ENCODE data around the gene TTF2.

TTF2 gene

GRCh38 chr1:117026361-117026760 lies 33.8 kb upstream of the TTF2 start:
- Histone ChIP-seq H3K27ac (ENCODE audit: insufficient read depth, low read length, poor library complexity, severe bottlenecking) (no peak overlapping the region), H3K36me3 (ENCODE audit: control insufficient read depth, insufficient read depth, low read length) (no peaks in the 10 kb centered on the region), H3K4me3 (ENCODE audit: insufficient read depth, low read depth, low read length, poor library complexity, severe bottlenecking) (no peak overlapping the region), H3K27me3 (replicated peaks; ENCODE audit: control insufficient read depth, insufficient read depth, low read length, poor library complexity, severe bottlenecking) (no peaks in the 10 kb centered on the region), H3K9me3 (ENCODE audit: control insufficient read depth, low read length) (no peaks in the 10 kb centered on the region), H3K4me1 (ENCODE audit: control insufficient read depth, insufficient read depth, low read length, poor library complexity, severe bottlenecking) (no peaks in the 10 kb centered on the region)
- no peak for DNase-seq

DNA sequence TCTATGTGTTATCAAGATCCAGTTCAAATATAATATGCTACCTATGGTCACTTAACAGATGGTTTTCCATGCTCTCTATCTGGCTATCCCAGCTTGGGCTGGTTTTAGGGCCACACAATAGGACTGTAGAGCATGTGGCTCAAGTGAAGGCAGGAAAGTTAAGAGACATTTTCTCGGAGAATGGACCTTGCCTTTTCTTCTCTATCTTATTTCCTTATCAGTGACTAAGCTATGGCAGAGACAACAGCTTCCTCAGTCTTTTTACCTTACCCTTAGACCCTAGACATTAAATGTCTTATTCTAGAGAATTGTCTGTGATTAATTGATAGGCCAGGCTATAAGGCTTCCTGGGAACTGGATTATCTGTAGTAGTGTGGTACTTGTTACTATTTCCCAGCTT lies 30.4 kb upstream of the TTF2 start:
- H3K4me1 ChIP-seq (ENCODE audit: control insufficient read depth, insufficient read depth, low read length, poor library complexity, severe bottlenecking), result no peaks in the 10 kb centered on the region
- H3K27ac ChIP-seq (ENCODE audit: insufficient read depth, low read length, poor library complexity, severe bottlenecking), result no peak overlapping the region
- no peaks in the 10 kb centered on the region for H3K36me3 ChIP-seq (ENCODE audit: control insufficient read depth, insufficient read depth, low read length)
- no peaks in the 10 kb centered on the region for H3K27me3 ChIP-seq (replicated peaks; ENCODE audit: control insufficient read depth, insufficient read depth, low read length, poor library complexity, severe bottlenecking)
- no peak for DNase-seq
- no peaks in the 10 kb centered on the region for H3K9me3 ChIP-seq (ENCODE audit: control insufficient read depth, low read length)
- no peak overlapping the region for H3K4me3 ChIP-seq (ENCODE audit: insufficient read depth, low read depth, low read length, poor library complexity, severe bottlenecking)

DNA sequence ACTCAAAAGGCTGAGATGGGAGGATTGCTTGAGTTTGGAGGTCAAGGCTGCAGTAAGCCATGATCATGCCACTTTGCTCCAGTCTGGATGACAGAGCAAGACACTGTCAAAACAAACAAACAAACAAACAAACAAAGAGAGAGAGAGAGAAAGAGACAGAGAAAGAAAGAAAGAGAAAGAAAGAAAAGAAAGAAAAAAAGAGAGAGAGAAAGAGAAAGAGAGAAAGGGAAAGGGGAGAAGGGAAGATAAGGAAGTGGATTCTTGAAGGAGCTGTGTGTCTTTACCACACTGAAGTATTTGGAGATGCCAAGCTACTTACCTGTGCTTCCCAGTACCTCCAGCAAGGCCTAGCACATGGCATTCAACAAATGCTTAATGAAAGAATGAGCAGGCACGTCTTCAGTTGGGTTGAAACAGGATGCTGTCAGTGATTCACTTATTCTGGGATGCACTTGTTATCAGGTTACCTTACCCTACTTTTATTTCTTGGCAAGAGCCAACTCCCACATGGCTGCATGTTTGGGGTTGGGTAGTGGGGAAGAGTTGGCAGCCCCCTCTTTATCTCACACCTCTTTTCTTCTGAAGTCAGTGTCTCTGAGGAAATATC lies 29.8 kb upstream of the TTF2 start:
- Histone ChIP-seq H3K4me3 (ENCODE audit: insufficient read depth, low read depth, low read length, poor library complexity, severe bottlenecking) (no peak overlapping the region), H3K4me1 (ENCODE audit: control insufficient read depth, insufficient read depth, low read length, poor library complexity, severe bottlenecking) (no peaks in the 10 kb centered on the region), H3K9me3 (ENCODE audit: control insufficient read depth, low read length) (no peaks in the 10 kb centered on the region), H3K36me3 (ENCODE audit: control insufficient read depth, insufficient read depth, low read length) (no peaks in the 10 kb centered on the region), H3K27me3 (replicated peaks; ENCODE audit: control insufficient read depth, insufficient read depth, low read length, poor library complexity, severe bottlenecking) (no peaks in the 10 kb centered on the region), H3K27ac (ENCODE audit: insufficient read depth, low read length, poor library complexity, severe bottlenecking) (no peak overlapping the region)
- DNase-seq, result no peak

DNA sequence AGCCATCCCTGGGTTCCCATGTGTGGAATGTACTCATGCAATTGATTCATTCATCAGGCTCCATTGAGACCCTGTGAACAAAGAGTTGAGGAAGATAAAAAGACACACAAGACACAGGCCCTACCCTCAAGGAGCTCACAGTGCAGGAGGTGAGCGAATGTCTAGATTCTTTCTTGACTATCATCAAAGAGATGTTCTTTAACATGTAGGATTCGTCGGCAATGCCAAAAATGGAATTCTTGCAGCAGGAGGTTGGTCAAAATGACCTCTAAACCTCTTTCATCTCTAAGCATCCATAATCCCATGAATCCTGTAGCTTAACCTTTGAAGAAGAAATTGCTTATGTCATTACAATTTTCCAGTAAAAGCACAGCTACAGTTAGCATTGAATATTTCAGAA lies 27.9 kb upstream of the TTF2 start:
- H3K36me3 ChIP-seq (ENCODE audit: control insufficient read depth, insufficient read depth, low read length), result no peaks in the 10 kb centered on the region
- no peak overlapping the region for H3K4me3 ChIP-seq (ENCODE audit: insufficient read depth, low read depth, low read length, poor library complexity, severe bottlenecking)
- no peaks in the 10 kb centered on the region for H3K27me3 ChIP-seq (replicated peaks; ENCODE audit: control insufficient read depth, insufficient read depth, low read length, poor library complexity, severe bottlenecking)
- H3K4me1 ChIP-seq (ENCODE audit: control insufficient read depth, insufficient read depth, low read length, poor library complexity, severe bottlenecking), result no peaks in the 10 kb centered on the region
- no peak overlapping the region for H3K27ac ChIP-seq (ENCODE audit: insufficient read depth, low read length, poor library complexity, severe bottlenecking)
- no peak for DNase-seq
- H3K9me3 ChIP-seq (ENCODE audit: control insufficient read depth, low read length), result no peaks in the 10 kb centered on the region

GRCh38 chr1:117032681-117033539 lies 27.2 kb upstream of the TTF2 start:
- no peaks in the 10 kb centered on the region for H3K4me1 ChIP-seq (ENCODE audit: control insufficient read depth, insufficient read depth, low read length, poor library complexity, severe bottlenecking)
- no peaks in the 10 kb centered on the region for H3K9me3 ChIP-seq (ENCODE audit: control insufficient read depth, low read length)
- H3K27ac ChIP-seq (ENCODE audit: insufficient read depth, low read length, poor library complexity, severe bottlenecking), result no peak overlapping the region
- DNase-seq, result no peak
- no peaks in the 10 kb centered on the region for H3K36me3 ChIP-seq (ENCODE audit: control insufficient read depth, insufficient read depth, low read length)
- no peaks in the 10 kb centered on the region for H3K27me3 ChIP-seq (replicated peaks; ENCODE audit: control insufficient read depth, insufficient read depth, low read length, poor library complexity, severe bottlenecking)
- H3K4me3 ChIP-seq (ENCODE audit: insufficient read depth, low read depth, low read length, poor library complexity, severe bottlenecking), result no peak overlapping the region

GRCh38 chr1:117033772-117034171 lies 26.4 kb upstream of the TTF2 start:
- DNase-seq, result no peak
- no peaks in the 10 kb centered on the region for H3K36me3 ChIP-seq (ENCODE audit: control insufficient read depth, insufficient read depth, low read length)
- H3K4me1 ChIP-seq (ENCODE audit: control insufficient read depth, insufficient read depth, low read length, poor library complexity, severe bottlenecking), result no peaks in the 10 kb centered on the region
- no peak overlapping the region for H3K4me3 ChIP-seq (ENCODE audit: insufficient read depth, low read depth, low read length, poor library complexity, severe bottlenecking)
- H3K9me3 ChIP-seq (ENCODE audit: control insufficient read depth, low read length), result no peaks in the 10 kb centered on the region
- H3K27ac ChIP-seq (ENCODE audit: insufficient read depth, low read length, poor library complexity, severe bottlenecking), result no peak overlapping the region
- H3K27me3 ChIP-seq (replicated peaks; ENCODE audit: control insufficient read depth, insufficient read depth, low read length, poor library complexity, severe bottlenecking), result no peaks in the 10 kb centered on the region

GRCh38 chr1:117034791-117035290 lies 25.3 kb upstream of the TTF2 start:
- no peaks in the 10 kb centered on the region for H3K9me3 ChIP-seq (ENCODE audit: control insufficient read depth, low read length)
- no peaks in the 10 kb centered on the region for H3K4me1 ChIP-seq (ENCODE audit: control insufficient read depth, insufficient read depth, low read length, poor library complexity, severe bottlenecking)
- no peak for DNase-seq
- H3K4me3 ChIP-seq (ENCODE audit: insufficient read depth, low read depth, low read length, poor library complexity, severe bottlenecking), result no peak overlapping the region
- H3K27ac ChIP-seq (ENCODE audit: insufficient read depth, low read length, poor library complexity, severe bottlenecking), result no peak overlapping the region
- H3K27me3 ChIP-seq (replicated peaks; ENCODE audit: control insufficient read depth, insufficient read depth, low read length, poor library complexity, severe bottlenecking), result no peaks in the 10 kb centered on the region
- H3K36me3 ChIP-seq (ENCODE audit: control insufficient read depth, insufficient read depth, low read length), result no peaks in the 10 kb centered on the region

- no peak for DNase-seq
- H3K27ac ChIP-seq (ENCODE audit: insufficient read depth, low read length, poor library complexity, severe bottlenecking), result no peak overlapping the region
- H3K4me1 ChIP-seq (ENCODE audit: control insufficient read depth, insufficient read depth, low read length, poor library complexity, severe bottlenecking), result no peaks in the 10 kb centered on the region
- no peaks in the 10 kb centered on the region for H3K27me3 ChIP-seq (replicated peaks; ENCODE audit: control insufficient read depth, insufficient read depth, low read length, poor library complexity, severe bottlenecking)
- H3K9me3 ChIP-seq (ENCODE audit: control insufficient read depth, low read length), result no peaks in the 10 kb centered on the region
- H3K36me3 ChIP-seq (ENCODE audit: control insufficient read depth, insufficient read depth, low read length), result no peaks in the 10 kb centered on the region
- no peak overlapping the region for H3K4me3 ChIP-seq (ENCODE audit: insufficient read depth, low read depth, low read length, poor library complexity, severe bottlenecking)
Observed at GRCh38 chr1:117036018-117036461, 24.1 kb upstream of the TTF2 start.

GRCh38 chr1:117037802-117038201 lies 22.3 kb upstream of the TTF2 start:
- no peak overlapping the region for H3K27ac ChIP-seq (ENCODE audit: insufficient read depth, low read length, poor library complexity, severe bottlenecking)
- DNase-seq, result no peak
- no peak overlapping the region for H3K4me3 ChIP-seq (ENCODE audit: insufficient read depth, low read depth, low read length, poor library complexity, severe bottlenecking)
- H3K27me3 ChIP-seq (replicated peaks; ENCODE audit: control insufficient read depth, insufficient read depth, low read length, poor library complexity, severe bottlenecking), result no peaks in the 10 kb centered on the region
- H3K4me1 ChIP-seq (ENCODE audit: control insufficient read depth, insufficient read depth, low read length, poor library complexity, severe bottlenecking), result no peaks in the 10 kb centered on the region
- H3K36me3 ChIP-seq (ENCODE audit: control insufficient read depth, insufficient read depth, low read length), result no peaks in the 10 kb centered on the region
- H3K9me3 ChIP-seq (ENCODE audit: control insufficient read depth, low read length), result no peaks in the 10 kb centered on the region

- Histone ChIP-seq H3K36me3 (ENCODE audit: control insufficient read depth, insufficient read depth, low read length) (no peaks in the 10 kb centered on the region), H3K4me1 (ENCODE audit: control insufficient read depth, insufficient read depth, low read length, poor library complexity, severe bottlenecking) (no peaks in the 10 kb centered on the region), H3K9me3 (ENCODE audit: control insufficient read depth, low read length) (no peaks in the 10 kb centered on the region), H3K27ac (ENCODE audit: insufficient read depth, low read length, poor library complexity, severe bottlenecking) (no peak overlapping the region), H3K27me3 (replicated peaks; ENCODE audit: control insufficient read depth, insufficient read depth, low read length, poor library complexity, severe bottlenecking) (no peaks in the 10 kb centered on the region), H3K4me3 (ENCODE audit: insufficient read depth, low read depth, low read length, poor library complexity, severe bottlenecking) (no peak overlapping the region)
- DNase-seq, result no peak
Observed at GRCh38 chr1:117038236-117038635, 21.9 kb upstream of the TTF2 start.

Measured in effector memory CD4-positive, alpha-beta T cell (primary cell).